ENCODE measurements around the gene CCL4.
A peak's percentile ranks its signal among the peaks of the same experiment; 100 is the strongest.

Gene CCL4

GRCh38 chr17:36151891-36152638 is 48.4 kb downstream of the CCL4 start:
- H3K4me3 ChIP-seq (replicated peaks in 1 of 2; ENCODE audit: low read depth in 2 of 2, low read length in 2 of 2): no peak overlapping the region
- DNase-seq (ENCODE audit: low read depth in 2 of 2): no peak
- TF ChIP-seq, protein P1, sequence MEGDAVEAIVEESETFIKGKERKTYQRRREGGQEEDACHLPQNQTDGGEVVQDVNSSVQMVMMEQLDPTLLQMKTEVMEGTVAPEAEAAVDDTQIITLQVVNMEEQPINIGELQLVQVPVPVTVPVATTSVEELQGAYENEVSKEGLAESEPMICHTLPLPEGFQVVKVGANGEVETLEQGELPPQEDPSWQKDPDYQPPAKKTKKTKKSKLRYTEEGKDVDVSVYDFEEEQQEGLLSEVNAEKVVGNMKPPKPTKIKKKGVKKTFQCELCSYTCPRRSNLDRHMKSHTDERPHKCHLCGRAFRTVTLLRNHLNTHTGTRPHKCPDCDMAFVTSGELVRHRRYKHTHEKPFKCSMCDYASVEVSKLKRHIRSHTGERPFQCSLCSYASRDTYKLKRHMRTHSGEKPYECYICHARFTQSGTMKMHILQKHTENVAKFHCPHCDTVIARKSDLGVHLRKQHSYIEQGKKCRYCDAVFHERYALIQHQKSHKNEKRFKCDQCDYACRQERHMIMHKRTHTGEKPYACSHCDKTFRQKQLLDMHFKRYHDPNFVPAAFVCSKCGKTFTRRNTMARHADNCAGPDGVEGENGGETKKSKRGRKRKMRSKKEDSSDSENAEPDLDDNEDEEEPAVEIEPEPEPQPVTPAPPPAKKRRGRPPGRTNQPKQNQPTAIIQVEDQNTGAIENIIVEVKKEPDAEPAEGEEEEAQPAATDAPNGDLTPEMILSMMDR (IDR thresholded peaks at IDR 0.05; ENCODE audit: low read depth, low read length): no peak

DNA sequence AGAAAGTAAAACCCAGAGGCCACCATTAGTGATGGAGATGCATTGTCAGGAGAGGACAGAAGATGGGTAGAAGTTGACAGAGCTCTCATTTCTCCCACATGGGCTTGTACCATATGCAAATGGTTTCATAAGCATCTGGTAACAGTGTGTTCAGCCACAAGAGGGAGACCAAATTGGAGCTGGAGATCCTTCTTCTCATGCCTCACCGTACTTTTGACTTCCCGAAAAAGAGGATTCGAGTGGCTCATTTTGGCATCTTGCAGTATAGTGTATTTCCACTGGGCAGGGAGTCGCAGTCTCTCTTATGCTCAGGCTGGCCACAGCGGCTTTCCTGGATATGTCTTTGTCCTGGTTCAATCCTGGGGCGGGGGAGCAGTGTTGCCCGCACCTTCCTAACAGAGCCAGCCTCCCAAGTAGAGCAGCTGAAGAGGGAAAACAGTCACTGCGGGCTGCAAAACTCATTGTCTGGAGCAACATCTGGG is 49.1 kb downstream of the CCL4 start:
- H3K4me3 ChIP-seq (replicated peaks in 1 of 2; ENCODE audit: low read depth in 2 of 2, low read length in 2 of 2): no peak overlapping the region
- DNase-seq (ENCODE audit: low read depth in 2 of 2): peak in 1 of 2 donors; percentile 27
- TF ChIP-seq, protein P1 (IDR thresholded peaks at IDR 0.05; ENCODE audit: low read depth, low read length): no peak

DNA sequence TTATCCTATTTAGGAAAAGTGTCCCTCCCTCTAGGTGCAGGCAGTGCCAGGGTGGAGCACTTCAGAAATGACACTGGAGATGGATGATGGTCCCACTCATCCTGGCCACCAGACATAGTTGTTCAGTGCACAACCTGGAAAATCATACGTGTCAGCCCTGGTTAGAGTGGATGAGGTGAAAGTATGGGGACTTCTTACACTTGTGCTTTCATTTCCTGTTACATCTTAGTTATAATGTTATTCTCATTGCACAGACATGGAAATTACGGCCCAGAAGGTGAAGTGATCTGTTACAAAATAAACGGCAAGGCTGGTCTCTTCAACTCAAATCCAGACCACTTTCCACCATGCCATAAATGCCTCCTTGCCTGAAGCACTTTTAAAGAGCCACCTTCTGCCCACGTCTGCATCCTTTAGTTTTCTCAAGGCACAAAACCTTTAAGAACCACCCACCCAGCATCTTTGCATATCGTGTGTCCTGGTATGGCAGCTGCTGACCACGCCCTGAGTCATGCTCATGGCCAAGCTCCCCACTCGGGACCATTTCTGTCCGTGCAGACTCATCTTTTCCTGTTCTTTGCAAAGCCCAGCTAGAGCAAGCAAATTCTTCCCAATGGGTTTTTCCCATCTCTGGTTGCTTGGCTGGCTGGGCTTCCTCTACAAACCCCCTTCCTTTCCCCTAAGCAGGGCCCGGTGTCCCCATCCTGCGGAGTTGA is 50.4 kb downstream of the CCL4 start:
- TF ChIP-seq, protein P1 (IDR thresholded peaks at IDR 0.05; ENCODE audit: low read depth, low read length): no peak
- no peak for DNase-seq (ENCODE audit: low read depth in 2 of 2)

More for the DNA sequence above, 50.4 kb downstream of the CCL4 start:
- no peak overlapping the region for H3K4me3 ChIP-seq (replicated peaks in 1 of 2; ENCODE audit: low read depth in 2 of 2, low read length in 2 of 2)

Measured in cardiac fibroblast (primary cell).